Measurements from ENCODE around the gene TCEA3.
A peak's percentile ranks its signal among the peaks of the same experiment; 100 is the strongest.

TCEA3 gene

GRCh38 chr1:23403735-23404486, 20.6 kb downstream of the TCEA3 start:
- H3K9me3 ChIP-seq (ENCODE audit: control insufficient read depth in 2 of 2, low read length in 2 of 2) = no peaks in the 10 kb centered on the region
- peak overlapping the region; percentile 18 to 49 for H3K4me3 ChIP-seq (ENCODE audit: low read length in 2 of 2)
- peaks cover 20 to 27% of the 10 kb centered on the region in 2 donors for H3K4me1 ChIP-seq (ENCODE audit: control insufficient read depth in 2 of 2, insufficient read depth in 2 of 2, low read length in 2 of 2)
- H3K9ac ChIP-seq (ENCODE audit: low read depth in 1 of 2, low read length in 2 of 2) = peak overlapping the region; percentile 42 to 45
- peak overlapping the region; percentile 67 to 84 for H3K27ac ChIP-seq (ENCODE audit: low read depth in 2 of 2, low read length in 2 of 2)
- H3K27me3 ChIP-seq (ENCODE audit: control insufficient read depth in 2 of 2, insufficient read depth in 2 of 2, low read length in 2 of 2) = no peaks in the 10 kb centered on the region
- H3K36me3 ChIP-seq (ENCODE audit: control insufficient read depth in 2 of 2, insufficient read depth in 2 of 2, low read length in 2 of 2) = peaks cover 16 to 35% of the 10 kb centered on the region in 2 donors

- Histone ChIP-seq H3K4me3 (ENCODE audit: low read length in 2 of 2) (peak overlapping the region; percentile 18 to 49), H3K4me1 (ENCODE audit: control insufficient read depth in 2 of 2, insufficient read depth in 2 of 2, low read length in 2 of 2) (peaks cover 20 to 27% of the 10 kb centered on the region in 2 donors), H3K9me3 (ENCODE audit: control insufficient read depth in 2 of 2, low read length in 2 of 2) (no peaks in the 10 kb centered on the region), H3K36me3 (ENCODE audit: control insufficient read depth in 2 of 2, insufficient read depth in 2 of 2, low read length in 2 of 2) (peaks cover 11 to 30% of the 10 kb centered on the region in 2 donors), H3K9ac (ENCODE audit: low read depth in 1 of 2, low read length in 2 of 2) (peak overlapping the region; percentile 42 to 45), H3K27ac (ENCODE audit: low read depth in 2 of 2, low read length in 2 of 2) (peak overlapping the region; percentile 67 to 84), H3K27me3 (ENCODE audit: control insufficient read depth in 2 of 2, insufficient read depth in 2 of 2, low read length in 2 of 2) (no peaks in the 10 kb centered on the region)
Measured at GRCh38 chr1:23403355-23403734, 21.2 kb downstream of the TCEA3 start.

- peak overlapping the region; percentile 67 to 84 for H3K27ac ChIP-seq (ENCODE audit: low read depth in 2 of 2, low read length in 2 of 2)
Measured at GRCh38 chr1:23403038-23403336, 21.6 kb downstream of the TCEA3 start.

GRCh38 chr1:23402286-23403037, 22.1 kb downstream of the TCEA3 start:
- Histone ChIP-seq H3K27ac (ENCODE audit: low read depth in 2 of 2, low read length in 2 of 2) (peak overlapping the region; percentile 67 to 84), H3K9me3 (ENCODE audit: control insufficient read depth in 2 of 2, low read length in 2 of 2) (no peaks in the 10 kb centered on the region), H3K4me3 (ENCODE audit: low read length in 2 of 2) (no peak overlapping the region), H3K36me3 (ENCODE audit: control insufficient read depth in 2 of 2, insufficient read depth in 2 of 2, low read length in 2 of 2) (peaks cover 14 to 28% of the 10 kb centered on the region in 2 donors), H3K9ac (ENCODE audit: low read depth in 1 of 2, low read length in 2 of 2) (peak overlapping the region in 1 of 2 donors; percentile 45), H3K4me1 (ENCODE audit: control insufficient read depth in 2 of 2, insufficient read depth in 2 of 2, low read length in 2 of 2) (peaks cover 20 to 27% of the 10 kb centered on the region in 2 donors), H3K27me3 (ENCODE audit: control insufficient read depth in 2 of 2, insufficient read depth in 2 of 2, low read length in 2 of 2) (no peaks in the 10 kb centered on the region)

More at GRCh38 chr1:23403038-23403336, 21.6 kb downstream of the TCEA3 start:
- Histone ChIP-seq H3K9me3 (ENCODE audit: control insufficient read depth in 2 of 2, low read length in 2 of 2) (no peaks in the 10 kb centered on the region), H3K27me3 (ENCODE audit: control insufficient read depth in 2 of 2, insufficient read depth in 2 of 2, low read length in 2 of 2) (no peaks in the 10 kb centered on the region), H3K4me3 (ENCODE audit: low read length in 2 of 2) (no peak overlapping the region), H3K36me3 (ENCODE audit: control insufficient read depth in 2 of 2, insufficient read depth in 2 of 2, low read length in 2 of 2) (peaks cover 9 to 26% of the 10 kb centered on the region in 2 donors), H3K9ac (ENCODE audit: low read depth in 1 of 2, low read length in 2 of 2) (peak overlapping the region in 1 of 2 donors; percentile 45), H3K4me1 (ENCODE audit: control insufficient read depth in 2 of 2, insufficient read depth in 2 of 2, low read length in 2 of 2) (peaks cover 20 to 27% of the 10 kb centered on the region in 2 donors)

GRCh38 chr1:23401313-23401712, 23.2 kb downstream of the TCEA3 start:
- Histone ChIP-seq H3K36me3 (ENCODE audit: control insufficient read depth in 2 of 2, insufficient read depth in 2 of 2, low read length in 2 of 2) (peaks cover 21 to 33% of the 10 kb centered on the region in 2 donors), H3K9ac (ENCODE audit: low read depth in 1 of 2, low read length in 2 of 2) (no peak overlapping the region), H3K27ac (ENCODE audit: low read depth in 2 of 2, low read length in 2 of 2) (no peak overlapping the region), H3K4me3 (ENCODE audit: low read length in 2 of 2) (no peak overlapping the region), H3K4me1 (ENCODE audit: control insufficient read depth in 2 of 2, insufficient read depth in 2 of 2, low read length in 2 of 2) (peaks cover 20 to 27% of the 10 kb centered on the region in 2 donors), H3K9me3 (ENCODE audit: control insufficient read depth in 2 of 2, low read length in 2 of 2) (no peaks in the 10 kb centered on the region), H3K27me3 (ENCODE audit: control insufficient read depth in 2 of 2, insufficient read depth in 2 of 2, low read length in 2 of 2) (no peaks in the 10 kb centered on the region)

GRCh38 chr1:23400324-23401114, 24.0 kb downstream of the TCEA3 start:
- H3K27ac ChIP-seq (ENCODE audit: low read depth in 2 of 2, low read length in 2 of 2) = peak overlapping the region in 1 of 2 donors; percentile 6

GRCh38 chr1:23399229-23399628, 25.3 kb downstream of the TCEA3 start:
- Histone ChIP-seq H3K4me3 (ENCODE audit: low read length in 2 of 2) (no peak overlapping the region), H3K4me1 (ENCODE audit: control insufficient read depth in 2 of 2, insufficient read depth in 2 of 2, low read length in 2 of 2) (peaks cover 16 to 25% of the 10 kb centered on the region in 2 donors), H3K9ac (ENCODE audit: low read depth in 1 of 2, low read length in 2 of 2) (no peak overlapping the region), H3K27me3 (ENCODE audit: control insufficient read depth in 2 of 2, insufficient read depth in 2 of 2, low read length in 2 of 2) (no peaks in the 10 kb centered on the region), H3K9me3 (ENCODE audit: control insufficient read depth in 2 of 2, low read length in 2 of 2) (no peaks in the 10 kb centered on the region), H3K36me3 (ENCODE audit: control insufficient read depth in 2 of 2, insufficient read depth in 2 of 2, low read length in 2 of 2) (peaks cover 34 to 48% of the 10 kb centered on the region in 2 donors), H3K27ac (ENCODE audit: low read depth in 2 of 2, low read length in 2 of 2) (no peak overlapping the region)

More at GRCh38 chr1:23400324-23401114, 24.0 kb downstream of the TCEA3 start:
- H3K4me1 ChIP-seq (ENCODE audit: control insufficient read depth in 2 of 2, insufficient read depth in 2 of 2, low read length in 2 of 2) = peaks cover 20 to 27% of the 10 kb centered on the region in 2 donors
- H3K9ac ChIP-seq (ENCODE audit: low read depth in 1 of 2, low read length in 2 of 2) = no peak overlapping the region
- H3K36me3 ChIP-seq (ENCODE audit: control insufficient read depth in 2 of 2, insufficient read depth in 2 of 2, low read length in 2 of 2) = peaks cover 26 to 39% of the 10 kb centered on the region in 2 donors
- no peak overlapping the region for H3K4me3 ChIP-seq (ENCODE audit: low read length in 2 of 2)
- no peaks in the 10 kb centered on the region for H3K9me3 ChIP-seq (ENCODE audit: control insufficient read depth in 2 of 2, low read length in 2 of 2)
- H3K27me3 ChIP-seq (ENCODE audit: control insufficient read depth in 2 of 2, insufficient read depth in 2 of 2, low read length in 2 of 2) = no peaks in the 10 kb centered on the region

- peaks cover 47 to 61% of the 10 kb centered on the region in 2 donors for H3K36me3 ChIP-seq (ENCODE audit: control insufficient read depth in 2 of 2, insufficient read depth in 2 of 2, low read length in 2 of 2)
- no peak overlapping the region for H3K27ac ChIP-seq (ENCODE audit: low read depth in 2 of 2, low read length in 2 of 2)
- no peaks in the 10 kb centered on the region for H3K27me3 ChIP-seq (ENCODE audit: control insufficient read depth in 2 of 2, insufficient read depth in 2 of 2, low read length in 2 of 2)
- H3K4me3 ChIP-seq (ENCODE audit: low read length in 2 of 2) = no peak overlapping the region
- no peaks in the 10 kb centered on the region for H3K9me3 ChIP-seq (ENCODE audit: control insufficient read depth in 2 of 2, low read length in 2 of 2)
- no peak overlapping the region for H3K9ac ChIP-seq (ENCODE audit: low read depth in 1 of 2, low read length in 2 of 2)
- peaks cover 4 to 17% of the 10 kb centered on the region in 2 donors for H3K4me1 ChIP-seq (ENCODE audit: control insufficient read depth in 2 of 2, insufficient read depth in 2 of 2, low read length in 2 of 2)
Measured at GRCh38 chr1:23397908-23398307, 26.6 kb downstream of the TCEA3 start.

GRCh38 chr1:23396380-23396779, 28.2 kb downstream of the TCEA3 start:
- peaks cover 48 to 54% of the 10 kb centered on the region in 2 donors for H3K36me3 ChIP-seq (ENCODE audit: control insufficient read depth in 2 of 2, insufficient read depth in 2 of 2, low read length in 2 of 2)
- H3K27ac ChIP-seq (ENCODE audit: low read depth in 2 of 2, low read length in 2 of 2) = no peak overlapping the region
- no peaks in the 10 kb centered on the region for H3K9me3 ChIP-seq (ENCODE audit: control insufficient read depth in 2 of 2, low read length in 2 of 2)
- no peaks in the 10 kb centered on the region for H3K27me3 ChIP-seq (ENCODE audit: control insufficient read depth in 2 of 2, insufficient read depth in 2 of 2, low read length in 2 of 2)
- no peak overlapping the region for H3K4me3 ChIP-seq (ENCODE audit: low read length in 2 of 2)
- H3K4me1 ChIP-seq (ENCODE audit: control insufficient read depth in 2 of 2, insufficient read depth in 2 of 2, low read length in 2 of 2) = peaks cover 0 to 8% of the 10 kb centered on the region in 2 donors
- no peak overlapping the region for H3K9ac ChIP-seq (ENCODE audit: low read depth in 1 of 2, low read length in 2 of 2)

Measured in mucosa of rectum (tissue), 2 donors.